GM19238 (cell line): Measurements from ENCODE around the gene CAPRIN1.

Source experiments
- DNase-seq: peaks from one replicate; pipeline ENCODE4 v3.0.0; 2011; ENCODE audit warnings: low spot score; ENCODE audit not compliant: insufficient read length

CAPRIN1 gene

GRCh38 chr11:34145073-34145472, 93.5 kb downstream of the CAPRIN1 start:
- no peak for DNase-seq

- no peak for DNase-seq
Measured at GRCh38 chr11:34145847-34146381, 94.4 kb downstream of the CAPRIN1 start.

GRCh38 chr11:34146411-34146810, 94.9 kb downstream of the CAPRIN1 start:
- DNase-seq = no peak

- no peak for DNase-seq
Measured at GRCh38 chr11:34146866-34147265, 95.3 kb downstream of the CAPRIN1 start.

- DNase-seq = no peak
Measured at GRCh38 chr11:34147581-34147980, 96.0 kb downstream of the CAPRIN1 start.

GRCh38 chr11:34148504-34149165, 97.1 kb downstream of the CAPRIN1 start:
- no peak for DNase-seq

- no peak for DNase-seq
Measured at GRCh38 chr11:34149274-34149673, 97.7 kb downstream of the CAPRIN1 start.

- no peak for DNase-seq
Measured at GRCh38 chr11:34149786-34150185, 98.3 kb downstream of the CAPRIN1 start.

GRCh38 chr11:34150494-34151151, 99.1 kb downstream of the CAPRIN1 start:
- no peak for DNase-seq
